Left ventricle myocardium inferior (tissue), 1 donor: ENCODE data around the gene CCND3. TPM values are rescaled to one million over a fixed set of nuclear protein-coding genes. Genes with fewer than 3 reads are reported as not detected.

ENCODE experiments used
- DNase-seq: peaks from one replicate; pipeline ENCODE4 v3.0.0-alpha.2; 2020
- H3K27ac ChIP-seq: fragments of 200-600 bp; replicated peaks from 2 replicates; pipeline ENCODE4 v1.8.0; 2021
- H3K27me3 ChIP-seq: fragments of 200-600 bp; 2 replicates; pipeline ENCODE4 v1.8.0; 2021; ENCODE audit warnings: low read depth
- H3K36me3 ChIP-seq: fragments of 200-600 bp; 2 replicates; pipeline ENCODE4 v1.8.0; 2021
- H3K4me1 ChIP-seq: fragments of 200-600 bp; 2 replicates; pipeline ENCODE4 v1.8.0; 2021
- H3K4me3 ChIP-seq: fragments of 200-600 bp; 2 replicates; pipeline ENCODE4 v1.8.0; 2021; ENCODE audit warnings: mild to moderate bottlenecking, moderate library complexity
- H3K9me3 ChIP-seq: fragments of 200-600 bp; replicated peaks from 2 replicates; pipeline ENCODE4 v1.8.0; 2021
- CTCF ChIP-seq: fragments of 200-600 bp; IDR thresholded peaks from 2 replicates; pipeline ENCODE4 v1.8.0; 2021; ENCODE audit warnings: antibody characterized with exemption, mild to moderate bottlenecking, borderline replicate concordance
- intact Hi-C: fragments of 100-400 bp; cut with micrococcal nuclease; formaldehyde crosslinking; loops from one replicate; pipeline ENCODE4 v1.11.0; 2022
- total RNA-seq: library from RNA; stranded (reverse); fragmentation: NEBNext Ultra II Directional; extraction: Animal tissue kit (Norgen Biotek cat#: 25700); gene quantifications from one replicate; pipeline ENCODE4 v1.2.1, GENCODE V29; 2021
- donor health status: DM: no; HTN: yes; CAD: no; lungs with severe emphysema.

CCND3 gene
- total RNA-seq, 1 donor from 2014 or later: 44.5 TPM

- DNase-seq: no peak
- Histone ChIP-seq H3K27me3 (no peaks in the 10 kb centered on the region), H3K4me3 (no peak overlapping the region), H3K4me1 (peaks cover 20% of the 10 kb centered on the region), H3K9me3 (no peaks in the 10 kb centered on the region), H3K36me3 (no peaks in the 10 kb centered on the region), H3K27ac (no peak overlapping the region)
- TF ChIP-seq CTCF: no peak
- intact Hi-C loops: no loop called here
These were observed 24.8 kb upstream of the CCND3 start for GRCh38 chr6:41966214-41966920.

GRCh38 chr6:41965429-41966213, 24.0 kb upstream of the CCND3 start:
- intact Hi-C loops: no loop called here
- H3K27ac ChIP-seq: no peak overlapping the region
- no peak for TF ChIP-seq CTCF
- no peaks in the 10 kb centered on the region for H3K36me3 ChIP-seq
- no peak for DNase-seq
- peaks cover 14% of the 10 kb centered on the region for H3K4me1 ChIP-seq
- H3K4me3 ChIP-seq: no peak overlapping the region
- H3K27me3 ChIP-seq: no peaks in the 10 kb centered on the region
- no peaks in the 10 kb centered on the region for H3K9me3 ChIP-seq

GRCh38 chr6:41964201-41964887, 22.7 kb upstream of the CCND3 start:
- DNase-seq: no peak
- intact Hi-C loops: no loop called here
- Histone ChIP-seq H3K9me3 (no peaks in the 10 kb centered on the region), H3K4me3 (no peak overlapping the region), H3K27ac (no peak overlapping the region), H3K36me3 (no peaks in the 10 kb centered on the region), H3K4me1 (peaks cover 5% of the 10 kb centered on the region), H3K27me3 (no peaks in the 10 kb centered on the region)
- no peak for TF ChIP-seq CTCF

- no peaks in the 10 kb centered on the region for H3K27me3 ChIP-seq
- no peak for DNase-seq
- H3K4me3 ChIP-seq: no peak overlapping the region
- no peaks in the 10 kb centered on the region for H3K36me3 ChIP-seq
- no peak overlapping the region for H3K27ac ChIP-seq
- no peaks in the 10 kb centered on the region for H3K9me3 ChIP-seq
- TF ChIP-seq CTCF: no peak
- intact Hi-C loops: no loop called here
- peaks cover 5% of the 10 kb centered on the region for H3K4me1 ChIP-seq
These were observed 21.8 kb upstream of the CCND3 start for GRCh38 chr6:41963371-41963770.

GRCh38 chr6:41960028-41960427, 18.4 kb upstream of the CCND3 start:
- H3K4me3 ChIP-seq: no peak overlapping the region
- H3K9me3 ChIP-seq: no peaks in the 10 kb centered on the region
- H3K27ac ChIP-seq: no peak overlapping the region
- intact Hi-C loops: no loop called here
- no peak for TF ChIP-seq CTCF
- no peaks in the 10 kb centered on the region for H3K36me3 ChIP-seq
- H3K4me1 ChIP-seq: no peaks in the 10 kb centered on the region
- no peaks in the 10 kb centered on the region for H3K27me3 ChIP-seq
- DNase-seq: no peak
